ENCODE results near the gene SOWAHD.
"Not testable (repeated sequence)": the region's sequence is repeated elsewhere in the genome, so short reads cannot be mapped to it uniquely, and the experiment has no call there.

Gene SOWAHD

DNA sequence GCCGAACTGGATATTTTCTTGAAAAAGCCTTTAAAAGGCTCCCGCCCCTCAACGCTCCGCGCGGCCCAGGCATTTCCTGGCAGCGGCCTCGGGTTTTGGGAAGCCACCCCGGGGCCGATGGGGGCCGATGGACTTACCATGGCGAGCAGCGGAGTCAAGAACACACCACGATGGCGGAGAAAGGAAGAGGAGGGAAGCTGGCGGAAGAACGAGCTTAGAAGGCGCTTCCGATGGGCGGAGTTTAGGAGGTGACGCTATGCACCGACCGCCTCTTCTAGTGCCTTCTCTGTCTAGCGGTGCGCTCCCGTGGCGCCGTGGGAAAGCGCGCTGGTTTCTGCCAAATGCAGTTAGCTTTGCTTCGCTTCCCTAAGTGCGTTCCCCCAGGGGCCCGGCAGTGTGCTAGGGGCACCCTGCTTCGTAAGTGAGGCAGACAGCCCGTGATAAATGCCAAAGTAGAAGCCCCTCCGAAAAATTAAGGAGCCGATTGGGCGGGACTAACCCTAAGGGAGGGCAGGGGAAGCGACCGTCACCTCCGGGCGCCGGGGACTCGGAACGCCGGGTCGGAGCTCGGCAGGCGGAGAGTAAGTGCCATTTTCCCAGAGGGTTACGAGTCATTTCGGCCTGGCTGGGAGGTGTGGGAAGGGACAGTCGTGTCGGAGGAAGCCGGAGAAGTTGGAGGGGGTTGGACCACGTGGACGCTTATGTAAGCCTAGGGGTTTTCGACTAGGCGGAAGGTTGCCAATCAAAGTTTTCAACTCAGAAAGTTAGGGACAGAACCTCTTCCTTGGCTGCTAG is 33.2 kb downstream of the SOWAHD start, which contains the start of gene RPL39:
TSS of gene RPL39 (minus strand) at position 194 of the 795 bp plus-strand sequence. CDS start at position 140, 54 bp downstream.
- ChIA-PET POLR2A (interaction anchor here (0.7 to 1.8 kb wide), 11 partner anchors 18 to 677 kb away, joined by 3 to 10 read pairs (median 7); partner anchors contain the start of genes LAMP2, NDUFA1, RNF113A and SEPTIN6), CTCF (interaction anchor here (1.4 kb wide), 2 partner anchors 182 to 322 kb away, joined by 3 to 4 read pairs; no protein-coding TSS in a partner anchor)
- TF ChIP-seq, protein P1, sequence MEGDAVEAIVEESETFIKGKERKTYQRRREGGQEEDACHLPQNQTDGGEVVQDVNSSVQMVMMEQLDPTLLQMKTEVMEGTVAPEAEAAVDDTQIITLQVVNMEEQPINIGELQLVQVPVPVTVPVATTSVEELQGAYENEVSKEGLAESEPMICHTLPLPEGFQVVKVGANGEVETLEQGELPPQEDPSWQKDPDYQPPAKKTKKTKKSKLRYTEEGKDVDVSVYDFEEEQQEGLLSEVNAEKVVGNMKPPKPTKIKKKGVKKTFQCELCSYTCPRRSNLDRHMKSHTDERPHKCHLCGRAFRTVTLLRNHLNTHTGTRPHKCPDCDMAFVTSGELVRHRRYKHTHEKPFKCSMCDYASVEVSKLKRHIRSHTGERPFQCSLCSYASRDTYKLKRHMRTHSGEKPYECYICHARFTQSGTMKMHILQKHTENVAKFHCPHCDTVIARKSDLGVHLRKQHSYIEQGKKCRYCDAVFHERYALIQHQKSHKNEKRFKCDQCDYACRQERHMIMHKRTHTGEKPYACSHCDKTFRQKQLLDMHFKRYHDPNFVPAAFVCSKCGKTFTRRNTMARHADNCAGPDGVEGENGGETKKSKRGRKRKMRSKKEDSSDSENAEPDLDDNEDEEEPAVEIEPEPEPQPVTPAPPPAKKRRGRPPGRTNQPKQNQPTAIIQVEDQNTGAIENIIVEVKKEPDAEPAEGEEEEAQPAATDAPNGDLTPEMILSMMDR (IDR thresholded peaks at IDR 0.05; ENCODE audit: insufficient read depth, low read length, missing control alignments): no peak
- DNase-seq (ENCODE audit: low read depth, low spot score): no peak
- H3K4me3 ChIP-seq (ENCODE audit: low read depth, low read length): peak within 1 kb of the TSS; percentile 72

DNA sequence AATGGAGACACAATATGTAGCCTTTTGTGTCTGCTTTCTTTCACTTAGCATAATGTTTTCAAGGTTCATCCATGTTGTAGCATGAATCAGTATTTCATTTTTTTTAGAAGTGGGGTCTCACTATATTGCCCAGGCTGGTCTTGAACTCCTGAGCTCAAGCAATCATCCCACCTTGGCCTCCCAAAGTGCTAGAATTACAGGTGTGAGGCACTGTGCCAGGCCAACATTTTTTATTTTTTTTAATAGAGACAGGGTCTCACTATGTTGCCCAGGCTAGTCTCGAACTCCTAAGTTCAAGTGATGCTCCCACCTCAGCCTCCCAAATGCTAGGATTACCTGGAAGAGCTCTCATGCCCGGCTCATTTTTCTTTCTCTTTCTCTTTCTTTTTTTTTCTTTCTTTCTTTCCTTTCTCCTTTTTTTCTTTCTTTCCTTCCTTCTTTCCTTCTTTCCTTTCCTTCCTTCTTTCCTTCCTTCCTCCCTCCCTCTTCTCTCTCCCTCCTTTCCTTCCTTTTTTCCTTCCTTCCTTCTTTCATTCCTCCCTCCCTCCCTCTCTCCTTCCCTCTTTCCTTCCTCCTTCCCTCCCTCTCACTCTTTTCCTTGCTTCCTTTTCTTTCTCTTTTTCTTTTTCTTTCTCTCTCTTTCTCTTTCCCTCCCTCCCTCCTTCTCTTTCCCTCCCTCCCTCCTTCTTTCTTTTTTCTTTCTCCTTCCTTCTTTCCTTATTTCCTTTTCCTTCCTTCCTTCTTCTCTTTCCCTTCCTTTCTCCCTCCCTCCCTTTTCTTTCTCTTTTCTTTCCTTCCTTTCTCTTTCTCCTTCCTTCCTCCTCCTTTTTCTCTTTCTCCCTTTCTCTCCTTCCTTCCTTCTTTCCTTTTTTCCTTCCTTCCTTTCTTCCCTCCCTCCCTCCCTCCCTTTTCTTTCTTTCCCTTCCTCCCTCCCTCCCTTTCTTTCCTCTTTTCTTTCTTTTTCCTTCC is 43.1 kb downstream of the SOWAHD start:
- CTCF ChIA-PET: no interaction called here
- DNase-seq (ENCODE audit: low read depth, low spot score): no peak
- POLR2A ChIA-PET: no interaction called here
- no peak overlapping the region for H3K4me3 ChIP-seq (ENCODE audit: low read depth, low read length)
- TF ChIP-seq, protein P1 (IDR thresholded peaks at IDR 0.05; ENCODE audit: insufficient read depth, low read length, missing control alignments): no peak

DNA sequence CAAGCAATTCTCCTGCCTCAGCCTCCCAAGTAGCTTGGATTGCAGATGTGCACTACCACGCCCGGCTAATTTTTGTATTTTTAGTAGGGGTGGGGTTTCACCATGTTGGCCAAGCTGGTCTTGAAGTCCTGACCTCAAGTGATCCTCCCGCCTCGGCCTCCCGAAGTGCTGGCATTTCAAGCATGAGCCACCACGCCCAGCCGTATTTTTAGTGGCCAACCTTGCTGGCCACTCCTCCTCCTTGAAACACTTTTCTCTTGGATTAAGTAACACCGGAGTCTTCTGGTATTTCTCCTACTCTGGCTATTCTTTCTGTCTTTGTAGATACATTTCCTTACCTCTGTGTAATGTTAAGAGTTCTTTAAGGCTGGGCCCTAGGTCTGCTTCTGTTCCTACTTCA is 44.2 kb downstream of the SOWAHD start:
- ChIA-PET POLR2A (no interaction called here), CTCF (no interaction called here)
- TF ChIP-seq, protein P1 (IDR thresholded peaks at IDR 0.05; ENCODE audit: insufficient read depth, low read length, missing control alignments): no peak
- no peak overlapping the region for H3K4me3 ChIP-seq (ENCODE audit: low read depth, low read length)
- DNase-seq (ENCODE audit: low read depth, low spot score): no peak

DNA sequence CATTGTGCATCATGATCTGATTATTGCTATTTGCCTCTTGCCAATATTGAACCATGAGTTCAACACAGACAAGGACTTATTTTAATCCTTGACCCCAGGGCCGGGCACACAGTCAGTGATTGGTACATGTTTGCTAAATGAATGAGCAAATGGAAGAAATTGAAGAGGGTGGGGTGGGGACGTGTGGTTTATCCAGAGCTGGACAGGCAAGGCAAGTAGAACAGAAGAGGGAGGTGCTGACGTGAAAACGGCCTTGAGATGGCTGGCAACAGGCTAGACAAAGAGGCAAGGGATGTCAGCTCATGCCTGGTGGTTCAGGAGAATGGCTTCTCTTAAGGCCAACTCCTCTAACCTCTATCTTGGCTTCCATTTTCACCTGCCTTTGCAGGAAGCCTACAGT is 50.1 kb downstream of the SOWAHD start:
- H3K4me3 ChIP-seq (ENCODE audit: low read depth, low read length); POLR2A ChIA-PET; CTCF ChIA-PET; DNase-seq (ENCODE audit: low read depth, low spot score): not testable (repeated sequence)

DNA sequence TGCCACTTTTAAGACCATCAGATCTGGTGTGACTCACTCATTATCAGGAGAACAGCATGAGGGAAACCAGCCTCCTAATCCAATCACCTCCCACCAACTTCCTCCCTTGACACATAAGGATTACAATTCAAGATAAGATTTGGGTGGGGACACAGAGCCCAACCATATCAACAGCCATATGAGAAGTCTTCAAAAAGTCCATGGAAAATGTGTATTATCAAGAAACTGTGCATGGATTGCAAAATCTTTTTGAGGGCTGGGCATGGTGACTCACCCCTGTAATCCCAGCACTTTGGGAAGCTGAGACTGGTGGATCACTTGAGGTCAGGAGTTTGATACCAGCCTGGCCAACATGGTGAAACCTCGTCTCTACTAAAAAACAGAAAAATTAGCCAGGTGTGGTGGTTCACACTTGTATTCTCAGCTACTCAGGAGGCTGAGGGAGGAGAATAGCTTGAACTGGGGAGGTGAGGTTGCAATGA is 50.8 kb downstream of the SOWAHD start:
- DNase-seq (ENCODE audit: low read depth, low spot score): no peak
- no peak overlapping the region for H3K4me3 ChIP-seq (ENCODE audit: low read depth, low read length)
- TF ChIP-seq, protein P1 (IDR thresholded peaks at IDR 0.05; ENCODE audit: insufficient read depth, low read length, missing control alignments): no peak
- ChIA-PET POLR2A (interaction anchor here (1.0 kb wide), 1 partner anchor 18 kb away, joined by 3 read pairs; the partner anchor contains the start of gene RPL39), CTCF (no interaction called here)
